ENCODE measurements around the gene CLEC20A.

GRCh38 chr1:178483251-178483957, 13.4 kb downstream of the CLEC20A start:
- TF ChIP-seq EZH2 (IDR thresholded peaks at IDR 0.05; ENCODE audit: low read depth) (no peak), CTCF (conservative IDR thresholded peaks at IDR 0.05) (no peak)
